Neural crest cell (in vitro differentiated cells): ENCODE data around the gene PRPF19. TPM values are rescaled to one million over a fixed set of nuclear protein-coding genes. Genes with fewer than 3 reads are reported as not detected.
A peak's percentile ranks its signal among the peaks of the same experiment; 100 is the strongest.

Source experiments
- DNase-seq: peaks from one replicate; pipeline ENCODE4 v3.0.0; 2021; ENCODE audit warnings: low read depth, mixed read lengths, low spot score
- H3K27ac Mint-ChIP-seq: one replicate; pipeline ENCODE4 v1.8.0; 2021; ENCODE audit warnings: mild to moderate bottlenecking, mixed read lengths; ENCODE audit not compliant: unreplicated experiment
- H3K27me3 Mint-ChIP-seq: 2 replicates; pipeline ENCODE4 v1.8.0; 2021; ENCODE audit warnings: low read depth, mild to moderate bottlenecking, mixed read lengths
- H3K36me3 Mint-ChIP-seq: 2 replicates; pipeline ENCODE4 v1.8.0; 2021; ENCODE audit warnings: low read depth, mild to moderate bottlenecking, mixed read lengths
- H3K4me1 Mint-ChIP-seq: 2 replicates; pipeline ENCODE4 v1.8.0; 2021; ENCODE audit warnings: mixed read lengths
- H3K4me3 Mint-ChIP-seq: one replicate; pipeline ENCODE4 v1.8.0; 2021; ENCODE audit warnings: mild to moderate bottlenecking, mixed read lengths
- H3K9me3 Mint-ChIP-seq: 2 replicates; pipeline ENCODE4 v1.8.0; 2021; ENCODE audit warnings: mixed read lengths
- CTCF ChIP-seq: fragments of 200-600 bp; sonication (generic); conservative IDR thresholded peaks from 2 replicates; pipeline ENCODE4 v1.5.0; 2021; ENCODE audit warnings: antibody characterized with exemption, mild to moderate bottlenecking
- total RNA-seq: library from RNA; stranded (reverse); gene quantifications from 2 replicates; pipeline ENCODE4 v1.2.1, GENCODE V29; 2021

Gene PRPF19
- total RNA-seq, 1 donor from 2014 or later: 183 TPM

DNA sequence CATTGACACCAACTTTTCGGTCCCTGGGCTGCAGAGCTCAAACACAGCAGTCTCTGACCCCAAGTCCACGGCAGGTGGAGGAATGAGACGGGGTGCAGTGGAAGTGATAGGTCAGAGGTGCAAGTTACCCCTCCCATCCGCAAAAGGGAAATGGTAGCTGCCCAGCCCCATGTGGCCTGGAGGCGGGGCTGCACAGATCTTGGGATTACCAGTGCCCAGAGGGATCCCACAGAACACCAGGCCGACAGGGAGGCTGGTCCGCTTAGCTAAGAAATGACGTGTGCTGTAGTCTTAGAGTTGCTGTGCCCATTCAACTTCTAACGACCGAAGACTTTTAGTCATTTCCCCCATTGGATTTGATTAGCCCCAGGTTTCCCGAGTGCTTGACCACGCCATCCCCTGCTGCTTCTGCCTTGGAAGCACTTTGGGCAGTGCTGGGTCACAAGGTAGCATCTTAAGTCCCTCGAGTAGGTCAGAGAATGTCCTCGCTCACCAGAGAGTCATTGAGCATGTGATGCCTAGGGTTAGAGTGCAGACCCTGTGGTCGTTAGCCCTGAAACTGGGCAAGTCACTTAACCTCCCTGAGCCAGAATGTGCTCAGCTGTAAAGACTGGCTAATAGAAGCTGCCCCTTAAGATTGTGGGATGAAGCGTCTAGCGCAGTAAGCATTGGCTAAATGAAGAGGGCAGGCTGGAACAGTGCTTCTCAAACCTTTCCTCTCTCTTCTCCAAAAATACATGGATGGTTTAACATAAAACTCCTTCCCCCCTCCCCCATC, 54.9 kb downstream of the PRPF19 start:
- Mint-ChIP-seq H3K4me1 (no peaks in the 10 kb centered on the region), H3K27ac (no peak overlapping the region), H3K27me3 (no peaks in the 10 kb centered on the region), H3K9me3 (no peaks in the 10 kb centered on the region), H3K36me3 (no peaks in the 10 kb centered on the region), H3K4me3 (no peak overlapping the region)
- no peak for DNase-seq
- no peak for TF ChIP-seq CTCF

- no peaks in the 10 kb centered on the region for H3K27me3 Mint-ChIP-seq
- no peak overlapping the region for H3K4me3 Mint-ChIP-seq
- peaks cover 7% of the 10 kb centered on the region for H3K4me1 Mint-ChIP-seq
- no peak for DNase-seq
- no peaks in the 10 kb centered on the region for H3K36me3 Mint-ChIP-seq
- H3K9me3 Mint-ChIP-seq: no peaks in the 10 kb centered on the region
- H3K27ac Mint-ChIP-seq: no peak overlapping the region
- no peak for TF ChIP-seq CTCF
These were observed 56.5 kb downstream of the PRPF19 start for GRCh38 chr11:60849641-60850520.

- Mint-ChIP-seq H3K9me3 (no peaks in the 10 kb centered on the region), H3K4me3 (no peak overlapping the region), H3K27me3 (no peaks in the 10 kb centered on the region), H3K36me3 (no peaks in the 10 kb centered on the region), H3K27ac (peak overlapping the region; percentile 62), H3K4me1 (peaks cover 18% of the 10 kb centered on the region)
- no peak for TF ChIP-seq CTCF
- DNase-seq: no peak
These were observed 57.7 kb downstream of the PRPF19 start for GRCh38 chr11:60848714-60849151.

- DNase-seq: no peak
- Mint-ChIP-seq H3K36me3 (no peaks in the 10 kb centered on the region), H3K4me3 (no peak overlapping the region), H3K27me3 (no peaks in the 10 kb centered on the region), H3K27ac (no peak overlapping the region), H3K9me3 (no peaks in the 10 kb centered on the region), H3K4me1 (peaks cover 26% of the 10 kb centered on the region)
- no peak for TF ChIP-seq CTCF
These were observed 58.5 kb downstream of the PRPF19 start for GRCh38 chr11:60847896-60848295.

DNA sequence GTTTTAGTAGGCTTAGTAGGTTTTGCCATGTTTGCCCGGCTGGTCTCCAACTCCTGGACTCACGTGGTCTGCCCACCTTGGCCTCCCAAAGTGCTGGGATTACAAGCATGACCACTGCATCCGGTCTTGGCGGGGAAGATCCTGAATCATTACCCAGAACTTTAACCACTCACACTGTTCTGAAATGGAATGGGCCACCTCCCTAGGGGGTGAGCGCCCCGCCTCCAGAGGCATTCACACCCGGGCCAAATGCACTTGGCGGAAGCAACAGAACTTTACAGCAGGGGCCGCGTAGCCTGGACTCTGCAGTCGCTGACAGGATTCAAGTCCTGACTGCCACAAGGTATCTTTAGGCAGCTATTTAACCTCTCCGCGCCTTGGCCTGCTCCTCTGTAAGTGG, 59.1 kb downstream of the PRPF19 start:
- Mint-ChIP-seq H3K4me1 (peaks cover 30% of the 10 kb centered on the region), H3K36me3 (no peaks in the 10 kb centered on the region), H3K4me3 (no peak overlapping the region), H3K27me3 (no peaks in the 10 kb centered on the region), H3K27ac (no peak overlapping the region), H3K9me3 (no peaks in the 10 kb centered on the region)
- no peak for TF ChIP-seq CTCF
- DNase-seq: no peak
